Gastrocnemius medialis (tissue), 4 donors: ENCODE data around the gene ZEB1.

Experiments used
- POLR2A ChIP-seq, 2 donors: fragments of 450-650 bp; IDR thresholded peaks; one replicate each; pipeline ENCODE4 v1.6.1; 2017; ENCODE audit warnings: antibody characterized with exemption in 2 of 2, mild to moderate bottlenecking in 2 of 2, moderate library complexity in 2 of 2
- TF ChIP-seq, protein P1 (sequence below), 5 experiments: fragments of 450-650 bp in 3 of 5; fragments of 200-600 bp in 2 of 5; sonication (generic) in 2 of 5; IDR thresholded peaks in 4 of 5; conservative IDR thresholded peaks in 1 of 5; 1 replicate in 4 of 5; 2 replicates in 1 of 5; pipeline ENCODE4 v1.5.1; 2016 to 2019; ENCODE audit warnings: antibody characterized with exemption in 5 of 5, mild to moderate bottlenecking in 3 of 5, moderate library complexity in 3 of 5

DNA sequence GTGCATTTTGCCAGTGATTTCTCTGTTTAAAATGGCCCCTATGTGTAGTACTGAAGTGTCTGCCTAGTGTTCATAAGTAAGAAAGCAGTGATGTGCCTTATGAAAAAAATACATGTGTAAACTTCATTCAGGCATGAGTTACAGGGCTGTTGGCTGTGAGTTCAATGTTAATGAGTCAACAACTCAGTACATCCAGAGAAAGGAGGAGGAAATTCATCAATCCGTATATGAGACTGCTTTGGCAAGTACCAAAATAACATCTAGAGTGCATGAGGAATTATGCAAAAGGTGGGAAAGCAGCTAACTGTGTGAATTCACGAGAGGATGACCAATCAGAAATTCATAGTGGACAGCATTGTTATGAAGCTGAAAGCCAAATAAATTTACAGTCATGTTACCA lies 255.6 kb downstream of the ZEB1 start:
- TF ChIP-seq, protein P1, sequence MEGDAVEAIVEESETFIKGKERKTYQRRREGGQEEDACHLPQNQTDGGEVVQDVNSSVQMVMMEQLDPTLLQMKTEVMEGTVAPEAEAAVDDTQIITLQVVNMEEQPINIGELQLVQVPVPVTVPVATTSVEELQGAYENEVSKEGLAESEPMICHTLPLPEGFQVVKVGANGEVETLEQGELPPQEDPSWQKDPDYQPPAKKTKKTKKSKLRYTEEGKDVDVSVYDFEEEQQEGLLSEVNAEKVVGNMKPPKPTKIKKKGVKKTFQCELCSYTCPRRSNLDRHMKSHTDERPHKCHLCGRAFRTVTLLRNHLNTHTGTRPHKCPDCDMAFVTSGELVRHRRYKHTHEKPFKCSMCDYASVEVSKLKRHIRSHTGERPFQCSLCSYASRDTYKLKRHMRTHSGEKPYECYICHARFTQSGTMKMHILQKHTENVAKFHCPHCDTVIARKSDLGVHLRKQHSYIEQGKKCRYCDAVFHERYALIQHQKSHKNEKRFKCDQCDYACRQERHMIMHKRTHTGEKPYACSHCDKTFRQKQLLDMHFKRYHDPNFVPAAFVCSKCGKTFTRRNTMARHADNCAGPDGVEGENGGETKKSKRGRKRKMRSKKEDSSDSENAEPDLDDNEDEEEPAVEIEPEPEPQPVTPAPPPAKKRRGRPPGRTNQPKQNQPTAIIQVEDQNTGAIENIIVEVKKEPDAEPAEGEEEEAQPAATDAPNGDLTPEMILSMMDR (IDR thresholded peaks at IDR 0.05 in 4 of 5, conservative IDR thresholded peaks at IDR 0.05 in 1 of 5) = no peak
- TF ChIP-seq POLR2A (IDR thresholded peaks at IDR 0.05) = no peak
